Vagina (tissue), 2 donors: ENCODE data around the gene ZKSCAN4. TPM values are rescaled to one million over a fixed set of nuclear protein-coding genes. Genes with fewer than 3 reads are reported as not detected.

ENCODE experiments used
- DNase-seq, 2 donors: peaks; one replicate each; pipeline ENCODE4 v3.0.0-alpha.2; 2017; ENCODE audit errors: extremely low spot score in 2 of 2
- H3K27ac ChIP-seq: fragments of 200-600 bp; sonication (generic); one replicate; pipeline ENCODE4 v1.5.1; 2019
- H3K27me3 ChIP-seq: fragments of 200-600 bp; sonication (generic); one replicate; pipeline ENCODE4 v1.5.1; 2019
- H3K36me3 ChIP-seq, 2 donors: fragments of 200-600 bp; sonication (generic); one replicate each; pipeline ENCODE4 v1.5.1; 2017 to 2019
- H3K4me1 ChIP-seq: fragments of 200-600 bp; sonication (generic); one replicate; pipeline ENCODE4 v1.5.1; 2019
- H3K4me3 ChIP-seq, 2 donors: fragments of 200-600 bp; sonication (generic); 1 replicate in 1 of 2; 2 replicates in 1 of 2; pipeline ENCODE4 v1.5.1; 2016 to 2019
- H3K9me3 ChIP-seq: fragments of 200-600 bp; sonication (generic); one replicate; pipeline ENCODE4 v1.5.1; 2019
- POLR2A ChIP-seq, 2 donors: fragments of 450-650 bp; IDR thresholded peaks; one replicate each; pipeline ENCODE4 v1.6.1; 2017; ENCODE audit warnings: antibody characterized with exemption in 2 of 2, mild to moderate bottlenecking in 2 of 2, moderate library complexity in 2 of 2
- POLR2AphosphoS5 ChIP-seq, 2 donors: sonication (generic); formaldehyde crosslinking; IDR thresholded peaks; one replicate each; pipeline ENCODE4 v1.9.0; 2017; ENCODE audit warnings: antibody characterized with exemption in 2 of 2, mild to moderate bottlenecking in 2 of 2, low read depth in 1 of 2; ENCODE audit not compliant: insufficient read depth in 1 of 2
- intact Hi-C: fragments of 100-400 bp; cut with DNase I; formaldehyde crosslinking; loops from one replicate; pipeline ENCODE4 v1.15.1; 2023
- total RNA-seq: library from RNA; depleted of rRNA; stranded (reverse); fragments of >200 nt; gene quantifications from one replicate; pipeline ENCODE4 v1.2.3, GENCODE V29; 2016
- TF ChIP-seq, protein P1 (sequence below), 3 experiments: fragments of 450-650 bp in 2 of 3; fragments of 200-600 bp in 1 of 3; sonication (generic) in 1 of 3; IDR thresholded peaks; one replicate each; pipeline ENCODE4 v1.5.1; 2017 to 2019; ENCODE audit warnings: antibody characterized with exemption in 3 of 3, mild to moderate bottlenecking in 2 of 3, moderate library complexity in 2 of 3

ZKSCAN4 gene
- total RNA-seq, 1 donor from 2014 or later: 5.9 TPM

DNA sequence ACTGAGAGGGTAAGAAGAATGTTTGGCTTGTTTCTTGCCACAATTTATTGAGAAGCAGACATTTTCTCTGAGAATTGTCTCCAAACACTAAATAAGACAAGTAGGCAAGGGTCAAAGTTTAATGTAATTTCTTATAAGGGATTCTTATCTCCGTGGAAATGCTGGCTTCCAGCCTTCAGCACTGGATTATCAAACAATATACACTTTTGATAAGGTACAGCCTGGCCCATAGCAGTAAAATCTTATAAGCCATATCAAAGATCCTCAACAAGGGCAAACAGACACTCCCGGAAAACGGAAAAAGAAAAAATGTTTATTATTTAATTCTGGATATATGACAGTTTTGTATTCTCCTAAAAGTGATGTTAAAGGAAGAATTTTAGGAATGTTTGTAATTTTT lies 45.5 kb downstream of the ZKSCAN4 start:
- H3K27me3 ChIP-seq: no peaks in the 10 kb centered on the region
- no peak overlapping the region for H3K27ac ChIP-seq
- intact Hi-C loops: no loop called here
- no peak overlapping the region for H3K4me3 ChIP-seq
- TF ChIP-seq, protein P1, sequence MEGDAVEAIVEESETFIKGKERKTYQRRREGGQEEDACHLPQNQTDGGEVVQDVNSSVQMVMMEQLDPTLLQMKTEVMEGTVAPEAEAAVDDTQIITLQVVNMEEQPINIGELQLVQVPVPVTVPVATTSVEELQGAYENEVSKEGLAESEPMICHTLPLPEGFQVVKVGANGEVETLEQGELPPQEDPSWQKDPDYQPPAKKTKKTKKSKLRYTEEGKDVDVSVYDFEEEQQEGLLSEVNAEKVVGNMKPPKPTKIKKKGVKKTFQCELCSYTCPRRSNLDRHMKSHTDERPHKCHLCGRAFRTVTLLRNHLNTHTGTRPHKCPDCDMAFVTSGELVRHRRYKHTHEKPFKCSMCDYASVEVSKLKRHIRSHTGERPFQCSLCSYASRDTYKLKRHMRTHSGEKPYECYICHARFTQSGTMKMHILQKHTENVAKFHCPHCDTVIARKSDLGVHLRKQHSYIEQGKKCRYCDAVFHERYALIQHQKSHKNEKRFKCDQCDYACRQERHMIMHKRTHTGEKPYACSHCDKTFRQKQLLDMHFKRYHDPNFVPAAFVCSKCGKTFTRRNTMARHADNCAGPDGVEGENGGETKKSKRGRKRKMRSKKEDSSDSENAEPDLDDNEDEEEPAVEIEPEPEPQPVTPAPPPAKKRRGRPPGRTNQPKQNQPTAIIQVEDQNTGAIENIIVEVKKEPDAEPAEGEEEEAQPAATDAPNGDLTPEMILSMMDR (IDR thresholded peaks at IDR 0.05): no peak
- TF ChIP-seq POLR2A (IDR thresholded peaks at IDR 0.05): no peak
- TF ChIP-seq POLR2AphosphoS5 (IDR thresholded peaks at IDR 0.05; ENCODE audit: insufficient read depth in 1 of 2, low read depth in 1 of 2): no peak
- no peaks in the 10 kb centered on the region for H3K36me3 ChIP-seq
- DNase-seq: no peak
- no peaks in the 10 kb centered on the region for H3K9me3 ChIP-seq
- H3K4me1 ChIP-seq: peaks cover 15% of the 10 kb centered on the region

DNA sequence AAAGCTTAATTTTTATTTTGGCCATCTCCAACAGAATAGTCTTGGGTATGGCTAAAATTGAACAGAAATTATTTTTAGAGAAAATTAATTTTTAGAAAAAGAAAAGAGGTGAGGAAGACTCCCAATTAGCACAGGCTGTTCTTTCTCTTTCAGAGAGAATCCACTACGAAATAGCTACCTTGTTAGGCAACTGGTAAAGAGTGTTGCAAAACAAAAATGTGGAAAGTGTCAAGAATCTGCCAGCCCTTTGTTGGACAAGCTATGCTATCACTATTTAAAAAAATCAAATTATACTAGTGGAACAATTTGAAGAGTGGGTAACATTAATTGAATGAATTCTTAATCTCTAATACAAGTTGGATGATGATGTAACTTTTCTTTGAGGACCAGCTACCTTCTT lies 46.2 kb downstream of the ZKSCAN4 start:
- no peaks in the 10 kb centered on the region for H3K27me3 ChIP-seq
- no peak overlapping the region for H3K4me3 ChIP-seq
- H3K27ac ChIP-seq: no peak overlapping the region

DNA sequence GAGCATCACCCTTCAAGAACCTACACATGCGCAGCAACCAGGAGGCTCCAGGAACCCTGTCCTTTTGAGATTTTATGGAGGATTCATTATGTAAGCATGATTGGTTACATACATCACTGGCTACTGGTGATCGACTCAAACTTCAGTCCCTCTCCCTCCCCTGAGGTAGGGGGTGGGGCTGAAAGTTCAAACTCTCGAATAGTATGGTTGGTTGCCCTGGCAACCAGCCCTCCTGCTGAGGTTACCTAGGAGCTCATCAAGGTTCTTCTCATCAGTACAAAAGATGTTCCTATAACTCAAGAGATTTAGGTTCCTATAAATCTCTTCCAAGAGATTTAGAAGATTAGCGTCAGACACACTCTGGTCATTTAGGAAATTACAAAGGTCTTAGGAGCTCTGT lies 48.9 kb downstream of the ZKSCAN4 start:
- TF ChIP-seq, protein P1 (IDR thresholded peaks at IDR 0.05): no peak
- TF ChIP-seq POLR2AphosphoS5 (IDR thresholded peaks at IDR 0.05; ENCODE audit: insufficient read depth in 1 of 2, low read depth in 1 of 2) (no peak), POLR2A (IDR thresholded peaks at IDR 0.05) (no peak)
- Histone ChIP-seq H3K27ac (no peak overlapping the region), H3K27me3 (no peaks in the 10 kb centered on the region), H3K4me1 (peaks cover 14% of the 10 kb centered on the region), H3K9me3 (no peaks in the 10 kb centered on the region), H3K36me3 (no peaks in the 10 kb centered on the region), H3K4me3 (no peak overlapping the region)
- intact Hi-C loops: no loop called here
- DNase-seq: no peak

More for the DNA sequence above, 46.2 kb downstream of the ZKSCAN4 start:
- intact Hi-C loops: no loop called here
- no peaks in the 10 kb centered on the region for H3K36me3 ChIP-seq
- H3K4me1 ChIP-seq: peaks cover 15% of the 10 kb centered on the region
- TF ChIP-seq POLR2A (IDR thresholded peaks at IDR 0.05): no peak
- TF ChIP-seq, protein P1 (IDR thresholded peaks at IDR 0.05): no peak
- TF ChIP-seq POLR2AphosphoS5 (IDR thresholded peaks at IDR 0.05; ENCODE audit: insufficient read depth in 1 of 2, low read depth in 1 of 2): no peak
- DNase-seq: no peak
- no peaks in the 10 kb centered on the region for H3K9me3 ChIP-seq

DNA sequence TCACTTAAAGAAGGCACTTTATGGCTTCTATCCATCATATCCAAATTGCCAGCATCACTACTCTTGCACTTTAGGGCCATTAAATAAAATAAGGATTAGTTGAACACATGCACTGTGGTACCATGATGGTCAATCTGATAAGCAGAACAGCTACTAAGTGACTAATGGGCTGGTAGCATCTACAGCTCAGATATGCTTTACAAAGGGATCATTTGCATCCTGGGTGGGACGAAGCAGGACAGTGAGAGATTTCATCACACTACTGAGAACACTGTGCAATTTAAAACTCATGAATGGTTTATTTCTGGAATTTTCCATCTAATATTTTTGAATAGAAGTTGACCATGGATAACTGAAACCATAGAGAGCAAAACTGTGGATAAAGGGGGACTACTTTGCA lies 52.0 kb downstream of the ZKSCAN4 start:
- no peak overlapping the region for H3K27ac ChIP-seq
- H3K9me3 ChIP-seq: no peaks in the 10 kb centered on the region
- TF ChIP-seq, protein P1 (IDR thresholded peaks at IDR 0.05): no peak
- TF ChIP-seq POLR2A (IDR thresholded peaks at IDR 0.05) (no peak), POLR2AphosphoS5 (IDR thresholded peaks at IDR 0.05; ENCODE audit: insufficient read depth in 1 of 2, low read depth in 1 of 2) (no peak)
- no peaks in the 10 kb centered on the region for H3K27me3 ChIP-seq
- no peaks in the 10 kb centered on the region for H3K4me1 ChIP-seq
- no peak overlapping the region for H3K4me3 ChIP-seq
- no peaks in the 10 kb centered on the region for H3K36me3 ChIP-seq
- DNase-seq: no peak
- intact Hi-C loops: no loop called here

Other genes with a start within 250 kb of the ZKSCAN4 start
- gene ZNF165, start 171.7 kb downstream of the ZKSCAN4 start, total RNA-seq: 3.7 TPM
- 1.2 TPM for gene ZSCAN16, start 127.7 kb downstream of the ZKSCAN4 start, total RNA-seq
- gene ZKSCAN8, start 110.4 kb downstream of the ZKSCAN4 start, total RNA-seq: 14.5 TPM
- 11.3 TPM for gene ZSCAN9, start 27.0 kb downstream of the ZKSCAN4 start, total RNA-seq
- not detected for gene NKAPL, start 7.0 kb upstream of the ZKSCAN4 start, total RNA-seq
- 18.7 TPM for gene ZSCAN26, start 14.9 kb upstream of the ZKSCAN4 start, total RNA-seq
- 5.2 TPM for gene PGBD1, start 29.3 kb upstream of the ZKSCAN4 start, total RNA-seq
- gene ZSCAN31, start 83.9 kb upstream of the ZKSCAN4 start, total RNA-seq: 11.3 TPM
- 2.9 TPM for gene ZKSCAN3, start 97.7 kb upstream of the ZKSCAN4 start, total RNA-seq
- 5.9 TPM for gene ZSCAN12, start 147.5 kb upstream of the ZKSCAN4 start, total RNA-seq
- gene ZSCAN23, start 191.2 kb upstream of the ZKSCAN4 start, total RNA-seq: 0.98 TPM